HK-2 (cell line): ENCODE measurements around the gene SMAD3.
A peak's percentile ranks its signal among the peaks of the same experiment; 100 is the strongest.

Source experiments
- DNase-seq: peaks from one replicate; pipeline ENCODE4 v3.0.0-alpha.2; 2018; ENCODE audit not compliant: unreplicated experiment

SMAD3 gene

GRCh38 chr15:67080900-67081431, 15.6 kb downstream of the SMAD3 start:
- DNase-seq, result no peak

GRCh38 chr15:67082007-67082536, 16.7 kb downstream of the SMAD3 start:
- no peak for DNase-seq

GRCh38 chr15:67083135-67083762, 17.8 kb downstream of the SMAD3 start:
- DNase-seq, result no peak

GRCh38 chr15:67084561-67084960, 19.2 kb downstream of the SMAD3 start:
- no peak for DNase-seq

GRCh38 chr15:67085237-67085817, 19.9 kb downstream of the SMAD3 start:
- no peak for DNase-seq

GRCh38 chr15:67085818-67086636, 20.6 kb downstream of the SMAD3 start:
- no peak for DNase-seq

GRCh38 chr15:67086637-67086914, 21.2 kb downstream of the SMAD3 start:
- no peak for DNase-seq

- no peak for DNase-seq
Observed at GRCh38 chr15:67087507-67088172, 22.2 kb downstream of the SMAD3 start.

- no peak for DNase-seq
Observed at GRCh38 chr15:67089217-67090193, 24.1 kb downstream of the SMAD3 start.

- DNase-seq, result no peak
Observed at GRCh38 chr15:67090297-67091070, 25.1 kb downstream of the SMAD3 start.

- peak; percentile 85 for DNase-seq
Observed at GRCh38 chr15:67091071-67091979, 25.9 kb downstream of the SMAD3 start.

GRCh38 chr15:67091980-67092677, 26.7 kb downstream of the SMAD3 start:
- no peak for DNase-seq

- no peak for DNase-seq
Observed at GRCh38 chr15:67092752-67093503, 27.5 kb downstream of the SMAD3 start.

- no peak for DNase-seq
Observed at GRCh38 chr15:67093504-67093862, 28.1 kb downstream of the SMAD3 start.

GRCh38 chr15:67094001-67094826, 28.8 kb downstream of the SMAD3 start:
- DNase-seq, result no peak

- no peak for DNase-seq
Observed at GRCh38 chr15:67095912-67096311, 30.5 kb downstream of the SMAD3 start.
